Amygdala (tissue), 56 donors: Measurements from ENCODE around the gene MAP7D2.

Source experiments
- DNase-seq, 56 donors: peaks; one replicate each; lab custom pipeline; 2025; lab: John Stamatoyannopoulos, UW

The MAP7D2 gene

DNA sequence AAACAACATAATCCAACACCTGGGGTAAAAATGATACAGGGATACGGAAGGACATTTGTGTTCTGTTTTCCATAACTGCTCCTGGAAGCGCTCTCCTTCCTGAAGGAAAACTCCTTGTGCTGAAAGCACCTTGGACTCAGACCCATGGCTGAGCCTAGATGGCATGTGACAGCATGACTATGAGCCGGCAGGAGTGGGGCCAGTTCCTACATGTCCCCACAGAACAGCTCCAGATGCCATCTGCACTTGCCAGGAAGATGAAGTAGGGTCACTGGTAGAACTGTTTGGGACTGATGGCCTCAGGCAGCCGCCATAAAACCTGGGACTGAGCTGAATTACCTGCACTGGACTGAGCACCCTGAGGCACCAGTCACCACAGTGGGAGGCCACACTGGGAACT is 69.8 kb downstream of the MAP7D2 start:
- DNase-seq, result no peak

DNA sequence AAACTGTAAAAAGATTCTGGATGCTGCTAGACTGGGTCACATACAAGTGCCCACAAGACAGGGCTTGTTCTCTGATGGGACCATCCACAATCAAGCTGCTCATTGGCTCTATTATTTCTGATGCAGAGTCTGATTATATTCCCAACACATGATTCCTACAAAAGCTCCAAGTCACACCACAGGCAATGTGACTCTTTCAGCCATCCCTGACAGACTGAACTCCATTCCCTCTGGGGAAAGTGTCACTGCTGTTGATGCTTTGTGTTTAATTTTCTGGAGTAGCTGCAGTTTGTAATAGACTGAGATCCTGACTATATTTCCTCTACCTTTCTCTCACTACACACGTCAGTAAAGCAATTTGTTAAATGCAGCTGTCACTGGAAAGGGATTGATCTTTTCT is 70.5 kb downstream of the MAP7D2 start:
- peak in 2 of 56 donors; percentile 8 to 11 for DNase-seq

- peak in 1 of 56 donors; percentile 0 for DNase-seq
Observed at GRCh38 chrX:20042221-20042620, 74.5 kb downstream of the MAP7D2 start.

GRCh38 chrX:20038966-20039365 is 77.7 kb downstream of the MAP7D2 start:
- no peak for DNase-seq

DNA sequence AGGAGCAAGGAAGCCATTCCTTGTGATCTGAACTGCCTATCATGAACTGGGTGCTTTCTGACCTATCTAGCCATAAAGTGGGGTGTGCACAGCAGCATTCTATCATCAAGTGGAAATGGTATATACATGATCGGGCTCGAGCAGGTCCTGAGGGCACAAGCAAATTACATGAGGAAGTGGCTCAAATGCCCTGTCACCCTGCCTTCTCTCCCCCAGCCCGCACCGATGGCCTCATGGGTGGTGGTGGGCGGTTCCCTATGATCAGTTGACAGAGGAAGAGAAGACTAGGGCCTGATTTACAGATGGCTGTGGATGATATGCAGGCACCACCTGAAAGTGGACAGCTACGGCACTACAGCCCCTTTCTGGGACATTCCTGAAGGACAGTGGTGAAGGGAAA is 79.5 kb downstream of the MAP7D2 start:
- DNase-seq, result no peak

GRCh38 chrX:20032201-20032600 is 84.5 kb downstream of the MAP7D2 start:
- DNase-seq, result no peak

DNA sequence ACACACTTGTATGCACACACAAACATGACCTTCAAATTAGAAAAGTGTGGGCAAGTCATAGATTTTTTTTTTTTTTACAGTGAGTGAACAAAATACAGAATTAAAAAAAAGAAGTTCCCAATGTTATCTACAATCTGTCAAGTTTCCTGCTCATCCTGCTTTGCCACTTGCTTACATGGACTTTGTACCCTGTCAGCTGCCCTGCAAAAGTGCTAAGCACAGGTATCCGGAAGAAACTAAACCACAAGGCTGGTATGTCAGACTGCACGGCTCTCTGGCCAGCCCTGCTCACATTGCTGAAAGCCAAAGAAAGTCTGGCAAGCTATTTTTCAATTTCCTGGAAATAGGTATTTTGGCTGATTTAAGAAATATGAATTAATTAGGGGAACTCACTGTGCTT is 87.0 kb downstream of the MAP7D2 start:
- DNase-seq, result no peak

DNA sequence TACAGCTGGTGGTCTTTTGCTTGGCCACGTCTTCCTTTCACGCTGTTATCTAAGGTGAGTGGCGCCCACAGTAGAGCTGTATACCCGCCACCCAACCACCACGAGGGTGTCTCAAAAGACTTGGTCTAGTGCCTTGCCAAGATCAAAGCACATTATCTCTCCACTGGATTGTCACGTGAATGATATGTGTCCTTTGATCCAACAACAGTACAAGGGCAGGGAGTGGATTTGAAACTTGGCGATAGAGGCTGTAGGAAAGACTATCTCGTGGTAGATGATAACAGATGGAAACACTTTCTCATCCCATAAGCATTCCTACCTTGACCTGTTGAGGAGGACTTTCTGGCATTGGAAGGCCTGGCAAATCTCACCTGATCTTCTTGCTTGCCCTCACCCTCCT is 88.1 kb downstream of the MAP7D2 start:
- DNase-seq, result no peak

DNA sequence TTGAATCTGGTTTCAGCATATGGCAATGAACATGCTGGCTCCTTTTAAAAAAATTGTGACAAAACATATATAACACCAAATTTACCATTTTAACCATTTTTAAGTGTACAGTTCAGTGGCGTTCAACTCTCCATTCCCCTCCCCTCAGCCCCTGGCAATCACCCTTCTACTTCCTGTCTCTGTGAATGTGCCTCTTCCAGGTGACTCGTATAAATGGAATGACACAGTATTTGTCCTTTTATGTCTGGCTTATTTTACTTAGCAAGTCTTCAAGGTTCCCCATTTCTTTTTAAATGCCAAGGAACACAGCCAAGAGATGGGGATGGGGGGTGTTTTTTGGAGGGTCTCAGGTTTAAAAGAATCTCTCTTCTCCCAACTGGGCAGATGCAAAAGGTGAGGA is 90.4 kb downstream of the MAP7D2 start:
- no peak for DNase-seq

- no peak for DNase-seq
Observed at GRCh38 chrX:20019672-20020365, 96.9 kb downstream of the MAP7D2 start.

DNA sequence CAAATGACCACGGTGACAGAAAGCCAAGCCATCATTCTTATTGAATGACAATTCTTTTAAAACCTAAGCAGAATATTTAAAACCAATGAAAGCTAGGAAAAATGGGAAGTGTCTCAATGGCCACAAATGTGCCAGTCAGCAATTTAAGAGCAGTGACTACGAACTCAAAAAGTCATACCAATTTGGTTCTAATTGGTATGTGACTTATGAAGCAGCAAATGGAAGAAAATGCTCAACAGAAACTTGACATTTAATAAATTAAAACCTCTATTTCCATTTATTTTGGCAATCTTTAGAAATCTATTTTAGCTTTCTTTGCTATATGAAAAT is 100.1 kb downstream of the MAP7D2 start:
- DNase-seq, result no peak

- no peak for DNase-seq
Observed at GRCh38 chrX:20015945-20016615, 100.6 kb downstream of the MAP7D2 start.

- DNase-seq, result no peak
Observed at GRCh38 chrX:20015422-20015821, 101.3 kb downstream of the MAP7D2 start.

DNA sequence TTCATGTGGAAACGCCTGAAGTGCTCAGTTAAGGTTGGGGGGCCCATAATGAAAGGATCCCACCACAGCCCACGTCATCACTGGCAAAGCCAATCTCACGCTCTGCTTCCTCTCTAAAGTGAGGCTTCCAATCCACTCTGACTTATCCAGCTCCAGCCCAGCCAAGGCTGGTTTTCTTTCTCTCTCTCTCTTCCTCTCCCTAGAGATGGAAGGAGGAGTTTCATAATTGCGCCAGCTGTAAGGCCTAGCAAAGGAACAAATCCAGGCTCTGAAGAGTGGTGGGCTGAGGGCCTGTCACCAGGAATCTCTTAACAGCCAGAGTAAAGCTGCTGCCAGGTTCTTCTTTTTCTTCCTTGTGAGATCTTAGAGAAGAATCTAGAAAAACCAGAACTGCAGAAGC is 105.1 kb downstream of the MAP7D2 start:
- DNase-seq, result no peak

DNA sequence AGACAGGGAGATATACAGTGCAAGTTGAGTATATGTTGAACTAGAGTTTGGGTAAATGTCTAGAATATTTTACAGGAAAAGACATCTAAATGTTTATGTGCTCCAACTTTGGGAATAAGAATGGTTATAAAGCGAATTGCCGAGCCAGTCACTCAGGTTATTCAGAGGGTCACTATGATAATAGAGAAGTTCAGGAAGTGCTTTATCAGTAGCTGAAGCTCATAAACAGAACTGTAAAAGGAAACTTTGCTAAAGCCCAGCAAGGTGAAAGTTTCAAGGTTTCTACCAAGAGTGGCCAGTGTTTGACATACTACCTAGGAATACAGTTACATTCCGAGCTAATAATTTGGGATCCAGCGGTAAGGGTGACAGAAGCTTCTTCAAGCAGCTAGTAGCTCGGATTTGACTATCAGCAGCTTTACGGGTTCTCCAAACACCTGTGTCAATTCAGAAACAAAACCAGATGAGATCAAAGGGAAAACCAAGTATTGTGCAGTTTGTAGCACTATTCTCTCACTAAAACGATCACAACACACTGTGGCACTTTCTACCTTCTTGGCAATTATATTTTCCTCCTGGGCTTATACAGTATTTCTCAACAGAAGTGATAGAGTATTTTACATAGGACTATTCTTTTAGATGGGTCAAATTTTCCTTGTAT is 108.6 kb downstream of the MAP7D2 start:
- no peak for DNase-seq

DNA sequence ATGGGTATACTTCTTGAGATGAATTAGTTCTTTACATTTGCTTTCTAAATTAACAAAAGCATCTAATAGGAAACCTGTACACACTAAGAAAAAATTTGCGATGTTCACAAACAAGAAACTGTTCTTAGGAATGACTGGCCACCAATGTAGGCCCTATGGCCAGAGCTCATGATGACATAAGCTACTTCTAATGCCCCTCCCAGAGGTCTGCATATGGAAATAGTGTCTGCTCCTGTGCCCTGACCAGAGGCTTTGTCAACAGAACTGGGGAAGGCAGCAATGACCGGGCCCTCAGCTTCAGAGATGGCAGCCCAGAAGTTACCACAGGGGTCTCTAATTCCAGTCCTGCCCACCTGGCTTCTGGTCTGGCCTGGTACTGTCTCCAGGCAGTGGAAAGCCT is 110.8 kb downstream of the MAP7D2 start:
- no peak for DNase-seq

DNA sequence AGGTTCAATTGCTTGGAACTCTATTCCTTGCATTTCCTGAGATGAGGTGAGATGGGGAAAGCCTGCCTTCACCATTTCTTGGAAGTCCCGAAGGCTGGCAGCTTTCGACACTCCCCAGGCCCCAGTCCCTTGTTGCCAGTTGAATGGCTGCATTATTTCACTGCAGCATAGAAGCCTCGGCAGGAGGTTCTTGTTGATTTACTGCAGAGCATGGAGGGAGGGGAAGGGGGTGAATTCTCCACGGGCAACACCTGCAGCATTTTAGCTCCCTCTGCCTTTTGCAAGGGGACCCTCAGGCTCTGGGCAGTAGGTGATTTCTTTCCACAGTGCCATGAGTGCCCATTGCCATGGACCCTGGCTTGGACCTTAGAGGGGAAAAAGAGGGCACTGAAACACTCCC is 115.1 kb downstream of the MAP7D2 start:
- DNase-seq, result no peak

- peak in 1 of 56 donors; percentile 17 for DNase-seq
Observed at GRCh38 chrX:19991350-19991718, 125.4 kb downstream of the MAP7D2 start.

DNA sequence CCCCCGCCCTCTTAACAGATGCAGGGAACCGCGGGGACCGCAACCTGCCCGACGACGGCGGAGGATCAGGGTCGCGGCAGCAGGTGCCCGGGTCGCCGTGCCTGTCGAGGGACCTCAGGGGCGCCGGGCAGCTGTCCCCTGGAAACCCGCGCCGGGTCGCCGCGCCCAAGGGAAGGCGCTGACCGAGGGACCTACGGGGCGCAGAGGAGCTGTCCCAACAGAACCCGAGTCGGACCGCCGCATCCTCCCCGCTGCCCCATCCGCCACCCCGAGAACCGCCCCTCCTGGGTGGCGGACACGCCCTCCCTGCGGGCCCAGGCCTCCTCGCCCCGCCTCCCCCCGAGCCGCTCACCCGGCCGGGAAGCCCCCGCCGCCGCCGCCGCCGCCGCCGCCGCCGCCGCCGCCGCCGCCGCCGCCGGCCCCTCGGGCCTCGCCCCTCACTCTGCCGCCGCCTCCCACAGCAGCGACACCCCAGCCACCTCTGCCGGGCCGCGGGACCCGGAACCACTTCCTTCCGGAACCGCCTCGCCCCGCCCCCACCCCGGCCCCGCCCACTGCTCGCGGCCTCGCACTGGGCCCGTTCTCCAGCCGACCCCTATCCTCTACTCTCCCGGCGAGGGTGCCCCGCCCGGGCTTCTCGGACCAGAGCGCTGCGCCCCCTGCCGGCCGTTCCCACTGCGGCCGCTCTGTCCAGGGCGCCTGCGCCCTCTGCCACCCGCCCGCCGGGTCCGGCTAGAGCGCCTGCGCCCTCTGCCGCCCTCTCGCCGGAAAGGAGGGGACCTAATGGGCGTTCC is 126.0 kb downstream of the MAP7D2 start, which contains the start of gene BCLAF3:
TSS of gene BCLAF3 (minus strand) at position 506 of the 794 bp plus-strand sequence. CDS start 20,797 bp downstream, outside the sequence.
- DNase-seq, result peak; percentile 9 to 89 (median 70)

DNA sequence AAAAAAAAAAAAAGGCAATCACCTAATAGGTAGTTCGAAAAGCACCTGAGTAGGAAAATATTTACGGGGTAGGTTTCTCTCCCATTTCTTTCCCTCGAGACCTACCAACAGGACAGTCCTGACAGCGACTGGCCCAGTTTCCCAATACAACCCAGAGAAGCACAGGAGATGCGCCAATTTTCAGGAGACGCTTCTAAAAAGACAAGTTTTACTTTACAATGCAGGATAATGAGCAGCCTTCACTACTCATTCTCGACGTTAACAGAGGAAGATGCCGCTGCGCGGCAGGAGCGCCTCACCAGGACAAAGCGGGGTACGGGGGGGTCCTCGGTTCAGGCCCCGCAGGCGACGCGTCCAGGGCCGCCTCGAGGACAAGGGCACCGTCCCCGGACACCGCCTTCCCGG is 126.6 kb downstream of the MAP7D2 start:
- peak in 8 of 56 donors; percentile 0 to 38 (median 4) for DNase-seq

DNA sequence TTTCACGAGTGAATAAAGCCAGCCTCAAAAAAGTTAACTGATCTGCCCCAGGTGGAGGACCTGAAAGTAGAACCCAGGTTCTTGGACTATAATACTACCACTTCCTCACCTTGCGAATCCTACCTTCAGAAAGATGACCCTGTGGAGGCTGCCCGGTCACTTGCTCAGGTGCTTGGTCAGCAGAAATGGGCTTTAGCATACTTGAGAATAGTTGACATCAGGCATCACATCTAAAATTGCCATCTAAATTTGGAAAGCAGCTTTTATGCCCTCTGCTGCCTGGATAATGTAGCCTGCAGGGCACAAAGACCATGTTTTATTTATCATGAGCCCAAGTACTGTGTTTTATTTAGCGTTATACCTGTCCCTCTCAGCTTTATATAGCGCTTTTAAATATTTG is 128.9 kb downstream of the MAP7D2 start:
- no peak for DNase-seq
